ENCODE data around the gene TREX2.

TREX2 gene

GRCh38 chrX:153396320-153397195 is 49.3 kb downstream of the TREX2 start:
- TF ChIP-seq CTCF (IDR thresholded peaks at IDR 0.05; ENCODE audit: insufficient read depth, missing control alignments), result no peak
- DNase-seq (ENCODE audit: insufficient read length, low spot score) (no peak), FAIRE-seq (no peak)

GRCh38 chrX:153395613-153396319 is 50.1 kb downstream of the TREX2 start:
- FAIRE-seq, result no peak
- DNase-seq (ENCODE audit: insufficient read length, low spot score), result no peak
- TF ChIP-seq CTCF (IDR thresholded peaks at IDR 0.05; ENCODE audit: insufficient read depth, missing control alignments), result no peak

- DNase-seq (ENCODE audit: insufficient read length, low spot score) (no peak), FAIRE-seq (no peak)
- no peak for TF ChIP-seq CTCF (IDR thresholded peaks at IDR 0.05; ENCODE audit: insufficient read depth, missing control alignments)
Measured at GRCh38 chrX:153394612-153395011, 51.2 kb downstream of the TREX2 start.

Data from D721Med (cell line).